Non-pigmented ciliary epithelial cell (primary cell): Measurements from ENCODE around the gene SCIMP.
"Not testable (repeated sequence)": the region's sequence is repeated elsewhere in the genome, so short reads cannot be mapped to it uniquely, and the experiment has no call there.

Experiments used
- DNase-seq: peaks from one replicate; pipeline ENCODE4 v3.0.0-alpha.2; 2010; ENCODE audit warnings: low read depth

The SCIMP gene

GRCh38 chr17:5234645-5235576 lies at the start of gene SCIMP:
TSS of gene SCIMP (minus strand) at chr17:5234860. CDS start at chr17:5234755, 105 bp downstream.
- DNase-seq, result no peak

GRCh38 chr17:5283571-5284315 lies 49.1 kb upstream of the SCIMP start:
- DNase-seq, result no peak

DNA sequence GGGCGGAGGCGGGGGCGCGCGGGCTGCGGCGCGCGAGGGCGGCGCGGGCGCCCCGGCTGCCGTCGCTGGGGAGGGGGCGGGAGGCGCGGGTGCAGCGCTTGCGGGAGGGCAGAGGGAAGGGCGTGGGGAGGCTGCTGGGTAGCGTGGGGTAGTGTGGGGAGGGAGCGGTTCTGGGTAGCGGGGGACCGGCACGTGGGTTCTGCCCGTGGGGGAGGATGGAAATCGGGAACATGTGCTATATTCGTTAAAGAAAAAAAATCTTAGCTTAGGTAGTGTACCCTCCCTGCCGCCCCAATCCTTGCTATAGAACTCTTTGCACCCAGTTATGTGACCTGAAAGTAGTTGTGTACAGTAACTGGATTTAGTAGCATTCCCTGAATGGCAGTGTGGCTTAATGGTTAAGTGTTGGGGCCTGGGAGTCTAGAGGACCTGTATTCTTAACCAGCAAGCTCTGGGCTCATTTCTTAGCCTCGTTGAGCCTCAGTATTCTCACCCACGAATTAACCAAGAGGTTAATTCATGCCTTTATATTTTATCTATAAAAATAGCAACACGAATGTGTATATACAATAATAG lies 48.1 kb upstream of the SCIMP start:
- no peak for DNase-seq

DNA sequence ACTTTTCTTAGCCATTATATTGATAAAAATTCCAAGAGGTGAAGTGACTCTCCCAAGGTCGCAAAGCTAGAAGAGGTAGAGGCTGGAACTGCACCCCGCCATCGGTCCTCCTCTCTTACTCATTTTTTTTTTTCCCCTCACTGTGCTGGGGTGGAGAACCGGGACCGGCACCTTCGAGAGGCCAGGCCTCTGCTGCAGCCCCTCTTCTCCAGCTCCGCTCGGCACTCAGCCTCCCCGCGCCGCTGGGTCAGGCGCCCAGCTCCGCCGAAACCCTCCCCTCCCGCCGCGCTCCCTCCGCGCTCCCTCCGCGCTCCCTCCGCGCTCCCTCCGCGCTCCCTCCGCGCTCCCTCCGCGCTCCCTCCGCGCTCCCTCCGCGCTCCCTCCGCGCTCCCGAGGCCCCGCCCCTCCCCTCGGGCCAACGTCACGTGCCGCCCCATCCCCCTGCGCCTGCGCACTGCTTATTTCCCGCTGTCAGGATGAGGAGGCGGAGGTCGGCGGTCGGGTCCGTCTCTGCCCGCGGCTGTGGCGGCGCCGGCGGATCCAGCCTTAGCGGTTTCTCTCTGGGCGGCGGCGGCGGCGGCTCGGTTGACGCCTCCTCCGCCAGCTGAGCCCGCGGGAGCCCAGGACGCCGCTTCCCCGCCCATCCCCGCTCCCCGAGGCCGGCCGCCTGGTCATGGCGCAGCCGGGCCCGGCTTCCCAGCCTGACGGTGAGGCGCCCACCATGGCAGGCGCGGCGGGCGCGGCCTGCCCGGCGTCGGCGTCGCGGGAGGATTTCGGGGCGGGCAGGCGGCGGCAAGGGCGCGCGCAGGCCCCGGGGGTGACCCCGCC lies 47.4 kb upstream of the SCIMP start, which contains the start of gene RABEP1:
Gene RABEP1 (plus strand): TSS at position 471 of the 828 bp plus-strand sequence. CDS start 203 bp downstream, at position 674.
- DNase-seq, result no peak

GRCh38 chr17:5272322-5272721 lies 37.7 kb upstream of the SCIMP start:
- DNase-seq, result no peak

- no peak for DNase-seq
These were observed 34.7 kb upstream of the SCIMP start for GRCh38 chr17:5269241-5269960.

GRCh38 chr17:5264893-5265292 lies 30.2 kb upstream of the SCIMP start:
- no peak for DNase-seq

- DNase-seq, result no peak
These were observed 28.8 kb upstream of the SCIMP start for GRCh38 chr17:5263441-5263840.

- no peak for DNase-seq
These were observed 27.8 kb upstream of the SCIMP start for GRCh38 chr17:5262416-5262991.

DNA sequence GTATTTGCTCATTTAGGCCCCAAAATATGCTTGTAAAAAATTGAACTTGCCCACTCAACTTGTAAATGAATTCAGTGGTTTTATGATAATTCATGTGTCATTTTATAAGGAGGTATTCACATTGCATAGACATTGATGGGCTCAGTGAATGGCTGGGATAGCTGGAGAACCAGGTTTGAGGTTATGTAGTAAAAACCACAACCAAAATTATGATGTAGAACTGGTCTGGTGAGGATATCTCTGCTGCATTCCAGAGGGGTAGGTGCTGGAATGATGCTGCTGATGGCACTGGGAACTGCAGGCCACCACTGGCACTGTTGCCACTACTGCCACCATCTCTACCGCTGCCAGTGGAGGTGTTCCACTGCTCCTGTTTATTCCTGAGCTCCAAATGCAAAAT lies 25.9 kb upstream of the SCIMP start:
- DNase-seq, result no peak

DNA sequence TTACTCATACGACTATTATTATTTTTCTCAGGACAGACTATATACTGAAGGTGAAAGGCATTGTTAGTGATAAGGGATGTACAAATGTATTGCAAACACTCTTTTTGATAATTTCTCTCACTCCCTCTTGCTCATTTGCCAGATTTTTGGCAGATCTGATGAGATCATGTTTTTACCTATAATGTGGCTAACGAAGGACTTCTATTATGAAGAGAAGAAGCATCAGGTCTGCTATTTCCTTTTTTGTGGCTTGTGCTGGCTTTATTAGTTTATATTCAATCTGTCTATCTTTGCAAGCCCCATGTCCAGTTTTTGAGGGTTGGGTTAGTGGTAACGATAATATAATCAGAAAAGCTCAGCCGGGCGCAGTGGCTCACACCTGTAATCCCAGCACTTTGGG lies 22.5 kb upstream of the SCIMP start:
- no peak for DNase-seq

DNA sequence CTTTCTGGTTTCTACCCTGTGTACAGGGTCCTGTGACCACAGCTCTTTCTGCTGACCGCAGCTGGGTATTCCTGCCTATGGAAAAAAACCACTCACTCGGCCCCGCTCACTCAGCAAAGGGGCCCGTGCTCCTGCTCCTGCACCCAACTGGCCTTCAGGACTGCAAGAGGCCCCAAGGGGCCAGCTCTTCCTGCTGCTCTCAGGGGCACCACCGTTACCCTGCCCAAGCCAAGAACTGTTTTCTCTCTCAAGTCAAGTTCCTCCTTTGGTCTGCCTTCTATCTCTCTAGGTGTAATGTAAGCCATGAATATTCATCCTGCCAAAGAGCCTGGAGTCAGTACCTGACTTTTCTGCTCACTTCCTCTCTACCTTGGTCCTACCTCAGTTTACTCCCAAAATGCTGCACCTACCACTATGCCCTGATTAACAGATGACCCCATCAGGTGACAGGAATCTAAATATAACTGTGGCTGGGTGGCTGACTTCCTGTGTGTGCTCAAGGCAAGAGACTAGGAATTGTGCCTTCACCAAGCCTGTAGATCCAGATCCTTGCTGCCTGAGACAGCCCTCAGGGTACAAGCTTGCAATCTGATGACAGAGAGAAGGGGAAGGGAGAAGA lies 20.4 kb upstream of the SCIMP start:
- no peak for DNase-seq

GRCh38 chr17:5254414-5254813 lies 19.8 kb upstream of the SCIMP start:
- no peak for DNase-seq

DNA sequence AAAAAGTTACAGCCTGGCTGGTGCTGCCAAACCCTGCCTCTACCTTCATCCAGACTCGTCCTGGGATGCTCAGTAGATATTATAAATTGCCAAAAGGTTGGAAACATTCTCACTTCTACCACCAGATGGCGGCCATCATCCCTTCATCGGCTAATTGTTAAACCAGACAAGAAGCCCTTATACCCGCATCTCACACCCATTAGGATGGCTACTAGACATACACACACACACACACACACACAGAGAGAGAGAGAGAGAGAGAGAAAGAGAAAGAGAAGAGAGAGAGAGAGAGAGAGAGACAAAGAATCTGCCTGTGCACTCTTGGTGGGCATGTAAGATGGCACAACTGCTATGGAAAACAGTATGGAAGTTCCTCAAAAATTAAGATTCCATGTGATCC lies 15.0 kb upstream of the SCIMP start:
- DNase-seq, result peak; percentile 46

DNA sequence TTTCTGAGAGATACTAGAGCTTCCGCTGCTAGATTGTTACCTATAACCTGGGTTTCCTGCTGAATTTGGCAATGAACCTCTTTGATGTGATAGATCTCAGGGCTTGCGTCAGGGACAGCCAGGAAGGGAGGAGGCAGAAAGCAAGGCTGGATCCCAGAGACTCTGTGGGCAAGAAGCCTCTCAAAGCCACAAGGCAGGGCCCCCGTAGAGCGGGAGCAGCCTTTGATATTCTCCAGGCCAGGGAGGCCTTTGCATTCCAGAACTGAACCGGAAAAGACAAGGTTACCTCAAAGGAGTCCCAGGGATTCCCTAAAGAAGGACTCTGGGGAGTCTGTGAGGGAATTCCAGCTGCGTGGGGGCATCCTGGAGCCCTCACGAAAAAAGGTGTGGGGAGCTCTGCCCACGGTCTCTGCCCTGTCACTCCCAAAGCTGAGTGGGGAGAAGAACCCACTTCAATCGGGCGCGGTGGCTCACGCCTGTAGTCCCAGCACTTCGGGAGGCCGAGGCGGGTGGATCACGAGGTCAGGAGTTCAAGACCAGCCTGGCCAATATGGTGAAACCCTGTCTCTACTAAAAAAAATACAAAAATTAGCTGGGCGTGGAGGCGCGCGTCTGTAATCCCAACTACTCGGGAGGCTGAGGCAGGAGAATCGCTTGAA lies 14.3 kb upstream of the SCIMP start:
- no peak for DNase-seq

- no peak for DNase-seq
These were observed 13.0 kb upstream of the SCIMP start for GRCh38 chr17:5247621-5248020.

GRCh38 chr17:5241861-5242671 lies 7.4 kb upstream of the SCIMP start:
- no peak for DNase-seq

- not testable (repeated sequence) for DNase-seq
These were observed 5.1 kb upstream of the SCIMP start for GRCh38 chr17:5239769-5240168.

GRCh38 chr17:5238333-5238732 lies 3.7 kb upstream of the SCIMP start:
- no peak for DNase-seq
